GM19025 (cell line): ENCODE measurements around the gene ALOX5AP.

Experiments
- ATAC-seq: cut with Tn5 transposase; IDR thresholded peaks from one replicate; pipeline ENCODE4 v1.9.1; 2021; ENCODE audit warnings: mild to moderate bottlenecking, low read depth, moderate library complexity; ENCODE audit not compliant: unreplicated experiment

ALOX5AP gene

GRCh38 chr13:30712536-30713532 lies 22.5 kb upstream of the ALOX5AP start:
- no peak for ATAC-seq

GRCh38 chr13:30714629-30715371 lies 20.5 kb upstream of the ALOX5AP start:
- no peak for ATAC-seq

- ATAC-seq: no peak
These were observed 20.0 kb upstream of the ALOX5AP start for GRCh38 chr13:30715372-30715756.

GRCh38 chr13:30715837-30716236 lies 19.5 kb upstream of the ALOX5AP start:
- ATAC-seq: no peak

- ATAC-seq: no peak
These were observed 16.4 kb upstream of the ALOX5AP start for GRCh38 chr13:30718661-30719524.

- ATAC-seq: no peak
These were observed 15.8 kb upstream of the ALOX5AP start for GRCh38 chr13:30719525-30719914.

- no peak for ATAC-seq
These were observed 15.0 kb upstream of the ALOX5AP start for GRCh38 chr13:30720172-30720869.

- ATAC-seq: no peak
These were observed 13.4 kb upstream of the ALOX5AP start for GRCh38 chr13:30721936-30722335.

- ATAC-seq: no peak
These were observed 13.0 kb upstream of the ALOX5AP start for GRCh38 chr13:30722361-30722760.

GRCh38 chr13:30724778-30725177 lies 10.6 kb upstream of the ALOX5AP start:
- no peak for ATAC-seq

- ATAC-seq: no peak
These were observed 9.8 kb upstream of the ALOX5AP start for GRCh38 chr13:30725326-30726085.

GRCh38 chr13:30726192-30726591 lies 9.2 kb upstream of the ALOX5AP start:
- ATAC-seq: no peak

GRCh38 chr13:30727491-30728355 lies 7.6 kb upstream of the ALOX5AP start:
- ATAC-seq: no peak

- ATAC-seq: no peak
These were observed 5.5 kb upstream of the ALOX5AP start for GRCh38 chr13:30729801-30730200.

GRCh38 chr13:30730526-30730925 lies 4.8 kb upstream of the ALOX5AP start:
- ATAC-seq: no peak

GRCh38 chr13:30731361-30732045 lies 3.8 kb upstream of the ALOX5AP start:
- no peak for ATAC-seq

- ATAC-seq: no peak
These were observed 3.3 kb upstream of the ALOX5AP start for GRCh38 chr13:30732046-30732390.

- no peak for ATAC-seq
These were observed 904 bp upstream of the ALOX5AP start for GRCh38 chr13:30734439-30734838.
